Measurements from ENCODE around the gene LMX1B. TPM values are rescaled to one million over a fixed set of nuclear protein-coding genes. Genes with fewer than 3 reads are reported as not detected.

LMX1B gene
- total and polyA plus RNA-seq, 8 donors, result 0.20 TPM; not detected in 7

- Histone ChIP-seq H3K27me3 (peaks cover 0 to 74% (median 42%) of the 10 kb centered on the region in 3 donors), H3K27ac (no peak overlapping the region), H3K36me3 (no peaks in the 10 kb centered on the region), H3K9me3 (no peaks in the 10 kb centered on the region), H3K4me1 (peaks cover 11 to 16% (median 16%) of the 10 kb centered on the region in 4 donors), H3K4me3 (no peak overlapping the region)
- TF ChIP-seq POLR2AphosphoS5 (IDR thresholded peaks at IDR 0.05) (no peak), CTCF (IDR thresholded peaks at IDR 0.05) (no peak), POLR2A (IDR thresholded peaks at IDR 0.05) (no peak), EP300 (IDR thresholded peaks at IDR 0.05) (no peak)
- WGBS, 5 donors, result 60 to 69% (median 62%) methylated on average over 14 of the region's 14 CpGs
- intact Hi-C loops (cut with DNase I; ENCODE audit: low total_unique reads), result no loop called here
- DNase-seq, result peak in 1 of 2 donors; percentile 0
Observed at GRCh38 chr9:126700903-126701812, 87.4 kb downstream of the LMX1B start.

DNA sequence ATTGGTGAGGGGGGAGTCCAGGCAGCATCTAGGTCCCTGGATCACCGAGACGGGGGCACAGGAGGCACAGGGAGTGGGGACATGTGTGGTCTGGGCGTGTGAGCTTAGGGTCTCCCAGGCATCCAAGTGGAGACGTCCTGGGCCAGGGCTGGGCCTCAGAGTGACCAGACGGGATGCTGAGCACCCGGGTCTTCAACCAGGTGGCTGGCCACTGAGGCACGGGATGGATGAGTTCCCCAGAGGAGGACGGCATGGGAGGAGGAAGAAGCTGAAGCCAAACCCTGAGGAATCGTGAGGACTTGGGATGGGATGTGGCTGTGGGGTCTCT is 88.0 kb downstream of the LMX1B start:
- no peak for DNase-seq
- intact Hi-C loops (cut with DNase I; ENCODE audit: low total_unique reads), result no loop called here
- TF ChIP-seq EP300 (IDR thresholded peaks at IDR 0.05) (no peak), CTCF (IDR thresholded peaks at IDR 0.05) (no peak), POLR2A (IDR thresholded peaks at IDR 0.05) (no peak), POLR2AphosphoS5 (IDR thresholded peaks at IDR 0.05) (no peak)
- Histone ChIP-seq H3K27ac (no peak overlapping the region), H3K36me3 (no peaks in the 10 kb centered on the region), H3K4me1 (peaks cover 11 to 17% (median 16%) of the 10 kb centered on the region in 4 donors), H3K9me3 (no peaks in the 10 kb centered on the region), H3K4me3 (no peak overlapping the region), H3K27me3 (peaks cover 0 to 77% (median 46%) of the 10 kb centered on the region in 3 donors)
- whole genome bisulfite sequencing, 5 donors, result 74 to 87% (median 82%) methylated on average over 9 of the region's 9 CpGs

- no peaks in the 10 kb centered on the region for H3K9me3 ChIP-seq
- no peaks in the 10 kb centered on the region for H3K36me3 ChIP-seq
- peaks cover 0 to 83% (median 46%) of the 10 kb centered on the region in 3 donors for H3K27me3 ChIP-seq
- peaks cover 11 to 17% (median 16%) of the 10 kb centered on the region in 4 donors for H3K4me1 ChIP-seq
- no peak for TF ChIP-seq POLR2A (IDR thresholded peaks at IDR 0.05)
- TF ChIP-seq CTCF (IDR thresholded peaks at IDR 0.05), result peak in 3 of 7 experiments; percentile 27 to 42 (median 31)
- no peak overlapping the region for H3K27ac ChIP-seq
- peak in 1 of 2 donors; percentile 21 for DNase-seq
- 38 to 51% (median 45%) methylated on average over 18 to 30 of the region's 30 CpGs for WGBS, 5 donors
- intact Hi-C loops (cut with DNase I; ENCODE audit: low total_unique reads), result no loop called here
- H3K4me3 ChIP-seq, result no peak overlapping the region
Observed at GRCh38 chr9:126702151-126703001, 88.6 kb downstream of the LMX1B start.

Data from stomach (tissue), 9 donors.